B cell (primary cell): ENCODE measurements around the gene SETBP1. TPM values are rescaled to one million over a fixed set of nuclear protein-coding genes. Genes with fewer than 3 reads are reported as not detected.

ENCODE experiments used
- ATAC-seq: fragments of 200-7000 bp; cut with Tn5 transposase; one replicate; pipeline ENCODE4 v1.10.0; 2021; ENCODE audit warnings: low read depth, mild to moderate bottlenecking, moderate number of reproducible peaks, moderate library complexity
- CTCF ChIA-PET: fragments of 350-600 bp; sonication (Branson Sonifier 250); formaldehyde crosslinking; loops from one replicate; lab custom pipeline; 2021; ENCODE audit warnings: antibody characterized with exemption, inconsistent platforms; lab: Charles Lee
- POLR2A ChIA-PET: fragments of 350-600 bp; sonication (Branson Sonifier 250); formaldehyde crosslinking; loops from one replicate; lab custom pipeline; 2021; ENCODE audit warnings: antibody characterized with exemption; lab: Charles Lee
- DNase-seq: peaks from one replicate; pipeline ENCODE4 v3.0.0; 2013
- H2AFZ ChIP-seq: 2 replicates; pipeline ENCODE4 v1.6.1; 2012; ENCODE audit warnings: mild to moderate bottlenecking, low read depth, low read length; ENCODE audit not compliant: insufficient read depth, poor library complexity, severe bottlenecking
- H3K27ac ChIP-seq, 2 donors: 1 replicate in 1 of 2; 2 replicates in 1 of 2; pipeline ENCODE4 v1.5.1; 2012 to 2013; ENCODE audit warnings: low read length in 2 of 2, mild to moderate bottlenecking in 2 of 2, moderate library complexity in 1 of 2
- H3K27me3 ChIP-seq, 4 experiments: fragments of 200-600 bp in 1 of 4; sonication (generic) in 1 of 4; replicated peaks in 1 of 4; 1 replicate in 2 of 4; 2 replicates in 2 of 4; pipeline versions ENCODE4 v1.6.1 to v1.7.0; 2013 to 2016; ENCODE audit warnings: low read length in 3 of 4, mild to moderate bottlenecking in 2 of 4, mixed read lengths in 1 of 4, moderate library complexity in 1 of 4; ENCODE audit not compliant: insufficient read depth in 4 of 4, control insufficient read depth in 3 of 4; ENCODE audit errors: control extremely low read depth in 1 of 4
- H3K36me3 ChIP-seq, 2 experiments: replicated peaks in 1 of 2; 1 replicate in 1 of 2; 2 replicates in 1 of 2; pipeline versions ENCODE4 v1.6.1 to v1.7.1; 2013; ENCODE audit warnings: low read length in 1 of 2; ENCODE audit not compliant: insufficient read depth in 2 of 2, control insufficient read depth in 1 of 2; ENCODE audit errors: control extremely low read depth in 1 of 2, extremely low read depth in 1 of 2
- H3K4me1 ChIP-seq, 2 donors: fragments of 200-600 bp in 1 of 2; sonication (generic) in 1 of 2; 1 replicate in 1 of 2; 2 replicates in 1 of 2; pipeline versions ENCODE4 v1.5.1 to v1.6.1; 2013 to 2017; ENCODE audit warnings: low read length in 2 of 2; ENCODE audit not compliant: control insufficient read depth in 2 of 2, insufficient read depth in 2 of 2
- H3K4me2 ChIP-seq: replicated peaks from 2 replicates; pipeline ENCODE3; 2012; ENCODE audit warnings: mild to moderate bottlenecking, low read depth, low read length; ENCODE audit not compliant: poor library complexity, severe bottlenecking
- H3K4me3 ChIP-seq, 5 experiments: fragments of 200-600 bp in 1 of 5; sonication (generic) in 1 of 5; 1 replicate in 3 of 5; 2 replicates in 2 of 5; pipeline versions ENCODE4 v1.5.1 to v1.7.0; 2011 to 2016; ENCODE audit warnings: low read length in 4 of 5, mild to moderate bottlenecking in 4 of 5, low read depth in 2 of 5, control low read depth in 1 of 5, moderate library complexity in 1 of 5; ENCODE audit not compliant: insufficient read depth in 1 of 5; ENCODE audit errors: control extremely low read depth in 1 of 5, extremely low read depth in 1 of 5
- H3K79me2 ChIP-seq: fragments of 200-600 bp; sonication (generic); one replicate; pipeline ENCODE4 v1.6.0; 2016; ENCODE audit warnings: low read length; ENCODE audit not compliant: control insufficient read depth, insufficient read depth
- H3K9ac ChIP-seq: fragments of 200-600 bp; sonication (generic); 2 replicates; pipeline ENCODE4 v1.6.1; 2017; ENCODE audit warnings: mild to moderate bottlenecking, low read length, moderate library complexity
- H3K9me3 ChIP-seq, 3 donors: one replicate each; pipeline versions ENCODE4 v1.6.1 to v1.7.1; 2013; ENCODE audit warnings: low read length in 2 of 3; ENCODE audit not compliant: control insufficient read depth in 2 of 3, insufficient read depth in 1 of 3; ENCODE audit errors: control extremely low read depth in 1 of 3
- H4K20me1 ChIP-seq: 2 replicates; pipeline ENCODE4 v1.6.0; 2012; ENCODE audit warnings: mild to moderate bottlenecking, low read length; ENCODE audit not compliant: insufficient read depth, control insufficient read depth, poor library complexity, severe bottlenecking
- H3K27ac Mint-ChIP-seq: one replicate; pipeline ENCODE4 v1.8.0; 2021; ENCODE audit warnings: mixed read lengths
- H3K27me3 Mint-ChIP-seq: one replicate; pipeline ENCODE4 v1.8.0; 2021; ENCODE audit warnings: mixed read lengths
- H3K4me1 Mint-ChIP-seq: one replicate; pipeline ENCODE4 v1.8.0; 2021; ENCODE audit warnings: mixed read lengths
- H3K4me3 Mint-ChIP-seq: one replicate; pipeline ENCODE4 v1.8.0; 2021; ENCODE audit warnings: mixed read lengths
- H3K9me3 Mint-ChIP-seq: one replicate; pipeline ENCODE4 v1.8.0; 2022; ENCODE audit warnings: mixed read lengths; ENCODE audit not compliant: insufficient read depth
- EZH2 ChIP-seq: IDR thresholded peaks from 2 replicates; pipeline ENCODE4 v1.6.1; 2012; ENCODE audit warnings: borderline replicate concordance, low read depth, mild to moderate bottlenecking, moderate library complexity, low read length; ENCODE audit not compliant: insufficient read depth, poor library complexity, severe bottlenecking
- WGBS: methylation state at CpG from one replicate; pipeline ENCODE4 v1.1.5; 2013; ENCODE audit warnings: missing lambda C conversion rate; ENCODE audit not compliant: insufficient coverage; 5-methylcytosine and 5-hydroxymethylcytosine counted together
- intact Hi-C: fragments of 100-400 bp; cut with micrococcal nuclease; formaldehyde crosslinking; loops from one replicate; pipeline ENCODE4 v1.10.0; 2022
- polyA plus RNA-seq: library from polyadenylated mRNA; depleted of rRNA; stranded (reverse); fragments of >200 nt; gene quantifications from 2 replicates; pipeline ENCODE4 v1.2.3, GENCODE V29; 2012
- total RNA-seq, 2 donors: library from RNA; stranded (reverse); fragments of 120-200 nt in 1 of 2; gene quantifications; 1 replicate in 1 of 2; 2 replicates in 1 of 2; pipeline versions ENCODE4 v1.2.3 to v1.2.4, GENCODE V29; 2013 to 2022
- TF ChIP-seq, protein P1 (sequence below): fragments of 200-600 bp; IDR thresholded peaks from one replicate; pipeline ENCODE4 v1.8.0; 2022; ENCODE audit warnings: antibody characterized with exemption, mild to moderate bottlenecking

The SETBP1 gene
- total and polyA plus RNA-seq, 2 donors (not counting 1 experiment from before 2014, with no cell fraction given): 15.1 to 129 TPM

DNA sequence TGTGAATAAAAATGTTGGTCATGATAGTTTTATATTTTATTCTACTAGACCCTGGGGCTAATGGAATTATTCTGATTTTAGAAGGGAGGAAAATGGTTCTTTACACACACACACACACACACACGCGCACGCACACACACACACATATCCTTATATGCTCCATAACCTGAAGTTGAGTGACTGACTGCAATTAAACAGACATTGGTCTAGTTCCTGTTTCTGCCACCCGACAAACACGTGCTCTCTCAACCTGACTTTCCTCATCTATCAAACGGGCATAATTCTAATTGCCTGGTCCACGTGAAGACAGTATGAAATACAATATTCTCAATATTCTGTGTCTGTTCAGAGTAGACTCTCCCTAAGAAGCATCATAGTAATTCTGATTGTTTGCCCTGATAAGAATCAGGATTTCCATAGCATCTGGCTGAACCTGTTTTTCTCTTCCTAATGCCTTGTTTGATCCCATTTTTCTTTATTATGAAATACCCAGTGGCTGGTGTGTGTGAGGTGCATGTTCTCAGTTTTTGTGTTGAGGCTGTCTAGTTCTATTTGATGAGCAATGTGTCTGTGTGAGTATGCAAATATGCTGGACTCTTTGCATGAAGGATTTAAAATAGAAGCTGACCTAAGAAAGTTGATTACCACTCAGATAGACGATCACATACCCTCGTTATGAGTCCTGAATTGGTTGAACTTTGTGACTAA is 51.0 kb downstream of the SETBP1 start:
- H3K27ac Mint-ChIP-seq: peak overlapping the region; percentile 83
- no peak overlapping the region for H2AFZ ChIP-seq
- peak; percentile 69 for DNase-seq
- WGBS: 0% methylated on average over 1 of the region's 9 CpGs
- peak overlapping the region; percentile 61 to 79 for H3K27ac ChIP-seq
- no peak for TF ChIP-seq EZH2
- TF ChIP-seq, protein P1, sequence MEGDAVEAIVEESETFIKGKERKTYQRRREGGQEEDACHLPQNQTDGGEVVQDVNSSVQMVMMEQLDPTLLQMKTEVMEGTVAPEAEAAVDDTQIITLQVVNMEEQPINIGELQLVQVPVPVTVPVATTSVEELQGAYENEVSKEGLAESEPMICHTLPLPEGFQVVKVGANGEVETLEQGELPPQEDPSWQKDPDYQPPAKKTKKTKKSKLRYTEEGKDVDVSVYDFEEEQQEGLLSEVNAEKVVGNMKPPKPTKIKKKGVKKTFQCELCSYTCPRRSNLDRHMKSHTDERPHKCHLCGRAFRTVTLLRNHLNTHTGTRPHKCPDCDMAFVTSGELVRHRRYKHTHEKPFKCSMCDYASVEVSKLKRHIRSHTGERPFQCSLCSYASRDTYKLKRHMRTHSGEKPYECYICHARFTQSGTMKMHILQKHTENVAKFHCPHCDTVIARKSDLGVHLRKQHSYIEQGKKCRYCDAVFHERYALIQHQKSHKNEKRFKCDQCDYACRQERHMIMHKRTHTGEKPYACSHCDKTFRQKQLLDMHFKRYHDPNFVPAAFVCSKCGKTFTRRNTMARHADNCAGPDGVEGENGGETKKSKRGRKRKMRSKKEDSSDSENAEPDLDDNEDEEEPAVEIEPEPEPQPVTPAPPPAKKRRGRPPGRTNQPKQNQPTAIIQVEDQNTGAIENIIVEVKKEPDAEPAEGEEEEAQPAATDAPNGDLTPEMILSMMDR: no peak
- peak overlapping the region; percentile 17 for H3K9ac ChIP-seq
- POLR2A ChIA-PET: interaction anchor here (1.0 to 1.2 kb wide), 2 partner anchors 16 to 28 kb away, joined by 4 to 6 read pairs; no protein-coding TSS in a partner anchor
- H3K9me3 Mint-ChIP-seq: no peaks in the 10 kb centered on the region
- no peaks in the 10 kb centered on the region for H3K27me3 Mint-ChIP-seq
- ATAC-seq: peak; percentile 44
- peaks cover 96% of the 10 kb centered on the region for H3K79me2 ChIP-seq
- H3K4me2 ChIP-seq: peak overlapping the region; percentile 57
- H4K20me1 ChIP-seq: peaks cover 9% of the 10 kb centered on the region
- intact Hi-C loops: loop anchor here (2.0 kb wide), 1 partner anchor 23 kb away; no protein-coding TSS in a partner anchor
- H3K4me3 Mint-ChIP-seq: peak overlapping the region; percentile 64
- CTCF ChIA-PET: interaction anchor here (1.1 to 1.9 kb wide), 2 partner anchors 26 to 28 kb away, joined by 5 read pairs; no protein-coding TSS in a partner anchor
- H3K27me3 ChIP-seq: no peaks in the 10 kb centered on the region
- peaks cover 84 to 91% of the 10 kb centered on the region in 2 donors for H3K4me1 ChIP-seq
- H3K4me3 ChIP-seq: peak overlapping the region in 1 of 5 experiments; percentile 34
- H3K36me3 ChIP-seq: peaks cover 0 to 5% of the 10 kb centered on the region in 2 experiments
- H3K9me3 ChIP-seq: no peaks in the 10 kb centered on the region
- H3K4me1 Mint-ChIP-seq: peaks cover 96% of the 10 kb centered on the region

DNA sequence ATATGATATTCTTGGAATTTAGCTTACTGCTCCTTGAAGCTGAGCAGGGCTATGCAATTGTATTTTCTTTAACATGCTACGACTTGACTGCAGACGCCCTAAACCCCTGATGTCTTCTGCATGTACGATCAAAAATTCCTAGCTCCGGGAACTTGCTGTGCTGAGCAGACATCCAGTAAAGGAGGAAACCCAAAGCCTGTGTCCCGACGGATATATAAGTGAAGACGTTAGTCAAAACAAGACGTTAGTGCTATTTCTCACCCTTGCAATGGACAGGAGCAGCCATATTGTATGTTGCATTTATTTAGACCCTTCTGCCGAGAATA is 51.5 kb downstream of the SETBP1 start:
- DNase-seq: no peak
- Mint-ChIP-seq H3K9me3 (no peaks in the 10 kb centered on the region), H3K4me1 (peaks cover 97% of the 10 kb centered on the region), H3K27ac (peak overlapping the region; percentile 83), H3K4me3 (peak overlapping the region; percentile 64), H3K27me3 (no peaks in the 10 kb centered on the region)
- ATAC-seq: no peak
- CTCF ChIA-PET: interaction anchor here (1.1 to 1.9 kb wide), 2 partner anchors 26 to 27 kb away, joined by 5 read pairs; no protein-coding TSS in a partner anchor
- H4K20me1 ChIP-seq: peaks cover 9% of the 10 kb centered on the region
- H3K79me2 ChIP-seq: peaks cover 96% of the 10 kb centered on the region
- H3K36me3 ChIP-seq: peaks cover 3 to 10% of the 10 kb centered on the region in 2 experiments
- intact Hi-C loops: loop anchor here (2.0 kb wide), 1 partner anchor 23 kb away; no protein-coding TSS in a partner anchor
- H3K4me1 ChIP-seq: peaks cover 79 to 88% of the 10 kb centered on the region in 2 donors
- POLR2A ChIA-PET: interaction anchor here (1.0 to 1.2 kb wide), 2 partner anchors 16 to 27 kb away, joined by 4 to 6 read pairs; no protein-coding TSS in a partner anchor
- H3K9me3 ChIP-seq: no peaks in the 10 kb centered on the region
- TF ChIP-seq, protein P1: no peak
- TF ChIP-seq EZH2: no peak
- 86% methylated on average over 8 of the region's 9 CpGs for WGBS
- peak overlapping the region; percentile 17 for H3K9ac ChIP-seq
- H2AFZ ChIP-seq: no peak overlapping the region
- H3K27ac ChIP-seq: peak overlapping the region; percentile 61 to 79
- no peaks in the 10 kb centered on the region for H3K27me3 ChIP-seq
- H3K4me2 ChIP-seq: peak overlapping the region; percentile 57
- peak overlapping the region in 1 of 5 experiments; percentile 34 for H3K4me3 ChIP-seq
